Measurements from ENCODE around the gene ZNF454.

Gene ZNF454

DNA sequence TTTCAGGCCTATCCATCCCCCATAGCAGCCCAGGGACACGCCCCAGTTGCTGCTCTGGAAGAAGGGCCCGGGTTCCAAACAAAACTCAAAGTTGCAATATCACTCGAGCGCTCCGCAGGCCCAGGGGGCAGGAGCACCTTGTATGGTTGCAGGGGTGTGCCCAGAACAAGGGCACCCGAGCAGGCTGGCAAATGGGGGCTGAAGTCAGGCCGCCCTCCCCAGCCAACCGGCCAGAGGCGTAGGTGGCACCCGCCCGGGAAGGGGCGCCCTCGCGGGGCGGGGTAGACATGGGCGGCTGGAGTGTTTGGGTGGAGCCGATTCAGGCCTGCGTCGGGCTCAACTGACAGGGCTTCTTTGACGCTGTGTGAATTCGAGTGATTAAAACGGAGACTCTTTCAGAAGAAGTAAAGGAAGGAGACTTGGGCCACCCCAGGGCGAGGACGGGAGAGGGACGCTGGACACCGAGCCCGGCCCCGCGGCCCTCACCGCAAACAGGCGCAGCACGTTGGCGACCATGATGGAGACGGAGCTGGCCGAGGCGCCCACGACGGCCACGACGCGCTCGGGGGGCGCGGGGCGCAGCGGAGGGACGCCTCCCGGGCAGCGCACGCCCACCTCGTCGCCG lies 53.1 kb downstream of the ZNF454 start:
- no peak for DNase-seq

DNA sequence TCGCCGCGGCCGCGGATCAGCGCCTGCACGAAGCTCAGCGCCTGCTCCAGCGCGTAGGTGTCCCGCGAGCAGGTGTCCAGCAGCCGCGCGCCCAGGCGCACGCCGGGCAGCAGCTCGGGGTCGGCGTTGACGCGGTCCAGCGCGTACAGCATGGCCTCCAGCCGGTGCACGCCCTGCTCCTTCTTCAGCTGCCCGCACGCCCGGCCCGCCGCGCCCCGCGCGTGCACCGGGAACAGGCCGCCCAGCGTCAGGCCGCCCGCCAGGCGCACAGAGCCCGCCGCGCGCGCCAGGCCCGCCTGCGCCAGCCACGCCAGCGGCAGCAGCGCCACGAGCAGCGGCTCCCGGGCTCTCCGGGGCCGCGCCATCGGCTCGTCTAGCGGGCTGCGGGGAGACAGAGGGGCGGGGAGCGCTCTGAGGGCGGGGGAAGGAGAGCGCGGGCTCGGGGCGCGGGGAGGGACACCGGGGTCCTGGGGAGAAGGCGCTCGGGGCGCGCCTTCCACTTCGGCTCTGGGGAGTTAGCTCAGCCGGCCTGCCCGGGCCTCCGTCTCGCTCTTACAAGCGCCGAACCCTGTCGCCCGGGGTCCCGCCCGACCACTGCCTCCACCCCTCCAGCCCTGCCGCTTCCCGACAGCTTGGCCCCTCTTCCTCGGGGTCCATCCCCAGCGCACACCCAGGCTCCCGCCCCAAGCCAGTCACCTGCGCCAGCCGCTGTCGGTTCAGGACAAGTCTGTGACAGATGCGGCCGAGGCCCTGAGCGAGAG lies 53.8 kb downstream of the ZNF454 start, which contains the start of gene GRM6:
GRM6 (minus strand) TSS at position 741 of the 761 bp plus-strand sequence; CDS start at position 365, 376 bp downstream.
- DNase-seq = no peak

DNA sequence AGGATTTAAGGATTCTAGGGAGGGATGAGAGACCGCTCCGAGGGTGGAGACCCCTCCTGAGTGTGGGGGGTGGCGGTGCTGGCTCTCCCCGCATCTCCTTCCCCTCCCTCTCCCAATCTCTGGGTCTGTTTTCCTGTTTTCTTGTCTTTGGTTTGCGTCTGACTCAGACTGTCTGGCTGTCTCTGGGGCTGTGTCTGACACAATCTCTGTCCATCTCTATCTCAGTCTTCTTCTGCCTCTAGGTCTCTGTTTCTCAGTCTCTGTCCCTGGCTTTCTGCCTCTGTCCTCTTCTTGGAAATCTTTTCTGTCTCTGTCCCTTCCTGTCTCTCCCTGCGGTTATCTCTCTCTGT lies 54.3 kb downstream of the ZNF454 start:
- no peak for DNase-seq

DNA sequence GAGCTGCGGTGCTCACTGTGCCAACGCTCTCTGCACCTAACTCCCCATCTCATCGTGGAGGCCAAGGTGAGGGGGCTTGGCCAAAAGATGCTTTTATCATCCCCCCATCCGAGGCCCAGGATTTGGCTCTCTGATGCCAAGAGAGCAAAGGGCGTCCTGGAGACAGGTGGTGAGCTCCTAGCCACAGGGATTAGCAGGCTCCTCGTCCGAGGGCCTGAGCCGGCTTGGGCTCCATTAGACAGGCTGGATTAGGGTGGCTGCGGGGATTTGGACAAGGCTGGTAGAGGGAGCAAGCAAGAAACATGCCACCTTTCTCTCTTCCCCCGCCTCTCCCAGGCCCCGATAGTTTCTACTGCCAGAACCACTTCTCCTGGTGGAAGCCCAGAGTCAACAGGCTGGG lies 55.2 kb downstream of the ZNF454 start:
- no peak for DNase-seq

- no peak for DNase-seq
These were observed 56.2 kb downstream of the ZNF454 start for GRCh38 chr5:178997191-178997590.

DNA sequence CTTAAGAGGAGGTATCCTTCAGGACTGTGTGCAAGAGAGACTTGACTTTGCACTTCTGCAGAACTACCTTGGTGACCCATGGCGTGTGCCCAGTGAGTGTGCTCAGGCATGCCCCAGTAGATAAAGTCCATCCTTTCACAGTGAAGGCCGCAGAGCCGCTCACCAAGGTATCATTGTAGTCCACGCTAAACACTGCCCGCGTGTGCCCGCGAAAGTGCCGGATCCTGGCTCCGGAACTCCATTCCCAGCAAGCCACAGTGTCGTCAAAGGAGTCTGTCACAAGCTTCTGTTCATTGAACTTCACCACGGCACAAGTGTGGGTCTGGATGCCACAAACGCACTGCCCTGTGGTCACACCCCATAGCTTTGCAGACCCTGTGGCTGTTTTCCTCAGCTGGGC lies 57.4 kb downstream of the ZNF454 start:
- DNase-seq = no peak

DNA sequence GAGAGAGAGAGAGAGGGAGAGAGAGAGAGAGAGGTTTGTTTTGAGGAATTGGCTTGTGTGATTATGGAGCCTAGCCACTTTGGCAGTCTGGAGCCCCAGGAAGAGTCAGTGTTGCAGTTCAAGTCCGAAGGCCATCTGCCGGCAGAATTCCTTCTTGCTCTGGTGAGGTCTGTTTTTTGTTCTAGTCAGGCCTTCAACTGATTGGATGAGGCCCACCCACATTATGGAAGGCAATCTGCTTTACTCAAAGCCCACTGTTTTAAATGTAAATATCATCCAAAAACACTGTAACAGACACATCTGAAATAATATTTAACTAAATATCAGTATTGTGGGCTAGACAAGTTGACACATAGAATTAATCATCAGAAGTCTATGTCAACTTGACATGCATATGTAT lies 65.6 kb downstream of the ZNF454 start:
- DNase-seq = no peak

DNA sequence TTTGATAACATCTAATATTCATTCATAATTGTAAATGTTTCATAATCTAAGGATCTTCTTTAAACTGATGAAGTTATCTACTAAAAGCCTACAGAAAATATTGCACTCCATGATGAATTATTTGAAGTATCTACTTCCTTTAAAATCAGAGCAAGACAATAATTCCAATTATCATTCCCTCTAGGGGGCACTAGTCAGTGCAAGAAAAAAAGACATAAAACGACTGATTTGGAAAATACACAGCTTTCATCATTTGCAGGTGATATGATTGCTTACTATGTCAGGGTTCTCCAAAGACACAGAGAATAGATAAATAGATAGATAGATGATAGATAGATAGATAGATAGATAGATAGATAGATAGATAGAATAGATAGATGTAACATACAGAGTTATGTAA lies 67.7 kb downstream of the ZNF454 start:
- DNase-seq = no peak

Data from NCI-H510A treated with DMSO at 0.1 percent for 48 hours (cell line).